ENCODE data around the gene LRRTM4.
A peak's percentile ranks its signal among the peaks of the same experiment; 100 is the strongest.

- no peak for TF ChIP-seq ZFP3 (CRISPR knock-in tag; IDR thresholded peaks at IDR 0.05)
- TF ChIP-seq POU6F1 (CRISPR knock-in tag; IDR thresholded peaks at IDR 0.05; ENCODE audit: borderline replicate concordance, low read depth) = no peak
- TF ChIP-seq BACH2 (CRISPR knock-in tag; IDR thresholded peaks at IDR 0.05; ENCODE audit: borderline replicate concordance) = no peak
- TF ChIP-seq TSHZ2 (CRISPR knock-in tag; IDR thresholded peaks at IDR 0.05) = peak; percentile 42; the same call in 1 of the 2 replicates
- no peak for TF ChIP-seq PPARA (CRISPR knock-in tag; IDR thresholded peaks at IDR 0.05; ENCODE audit: borderline replicate concordance)
- TF ChIP-seq ZNF565 (CRISPR knock-in tag; conservative IDR thresholded peaks at IDR 0.05; ENCODE audit: low read depth) = no peak
- no peak for TF ChIP-seq CSDC2 (CRISPR knock-in tag; IDR thresholded peaks at IDR 0.05)
- 0 out of 2 replicates have a peak, but pooled peaks have one; percentile 43 for TF ChIP-seq ESRRG (CRISPR knock-in tag; IDR thresholded peaks at IDR 0.05)
- 0 out of 2 replicates have a peak, but pooled peaks have one; percentile 19 for TF ChIP-seq CREB5 (CRISPR knock-in tag; IDR thresholded peaks at IDR 0.05; ENCODE audit: low read depth)
- no peak for TF ChIP-seq PATZ1 (CRISPR knock-in tag; IDR thresholded peaks at IDR 0.05; ENCODE audit: borderline replicate concordance)
- no peak for TF ChIP-seq GLIS3 (CRISPR knock-in tag; IDR thresholded peaks at IDR 0.05)
- TF ChIP-seq ARNTL (CRISPR knock-in tag; IDR thresholded peaks at IDR 0.05; ENCODE audit: borderline replicate concordance, low read depth) = no peak
- TF ChIP-seq ZFP30 (CRISPR knock-in tag; IDR thresholded peaks at IDR 0.05) = no peak
- no peak for TF ChIP-seq RARB (CRISPR knock-in tag; IDR thresholded peaks at IDR 0.05)
Observed at GRCh38 chr2:77348821-77349220, 173.4 kb downstream of the LRRTM4 start.
